GM19099 (cell line): ENCODE results near the gene RUSC1.

ENCODE experiments used
- POLR2A ChIP-seq: IDR thresholded peaks from 3 replicates; pipeline ENCODE4 v1.6.1; 2011; ENCODE audit warnings: low read depth; ENCODE audit not compliant: insufficient read length; ENCODE audit errors: extremely low read depth

The RUSC1 gene

DNA sequence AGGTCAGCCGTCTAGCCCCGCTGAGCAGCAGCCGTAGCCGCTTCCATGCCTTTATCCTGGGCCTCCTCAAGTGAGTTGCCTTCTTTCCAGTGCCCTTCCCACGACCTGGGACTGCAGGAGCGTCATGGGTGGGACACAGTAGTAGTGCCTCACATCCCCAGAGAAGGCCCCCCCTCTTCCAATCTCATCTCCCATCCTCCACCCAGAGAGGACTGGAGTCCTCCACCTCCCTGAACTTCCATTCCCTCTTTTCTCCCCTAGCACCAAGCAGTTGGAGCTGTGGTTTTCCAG lies 4.9 kb downstream of the RUSC1 start:
- TF ChIP-seq POLR2A: no peak

DNA sequence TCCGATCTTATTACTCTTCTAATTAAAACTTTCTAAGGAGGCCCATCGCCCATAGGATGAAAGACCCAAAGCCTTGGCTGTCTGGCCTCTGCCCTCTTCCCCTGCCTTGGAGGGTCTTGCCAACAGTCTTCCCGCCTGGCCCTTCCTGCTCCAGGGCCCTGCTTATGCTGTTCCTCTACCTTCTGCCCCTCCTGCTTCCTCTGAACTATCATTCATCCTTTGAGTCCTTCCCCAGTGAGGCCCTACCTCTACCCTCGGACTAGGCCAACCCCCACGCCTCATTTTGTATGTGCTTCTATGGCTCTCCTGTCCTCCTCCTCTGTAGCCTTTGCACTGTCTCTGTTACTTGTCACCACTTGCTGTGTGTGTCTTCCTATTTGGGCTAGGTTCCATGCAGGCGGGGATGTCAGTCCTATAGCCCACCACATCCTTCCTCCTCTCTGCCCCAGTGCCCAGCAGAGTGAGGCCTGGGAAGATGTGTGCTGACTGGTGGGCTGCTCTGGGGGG lies 5.4 kb downstream of the RUSC1 start:
- peak; percentile 21 for TF ChIP-seq POLR2A

DNA sequence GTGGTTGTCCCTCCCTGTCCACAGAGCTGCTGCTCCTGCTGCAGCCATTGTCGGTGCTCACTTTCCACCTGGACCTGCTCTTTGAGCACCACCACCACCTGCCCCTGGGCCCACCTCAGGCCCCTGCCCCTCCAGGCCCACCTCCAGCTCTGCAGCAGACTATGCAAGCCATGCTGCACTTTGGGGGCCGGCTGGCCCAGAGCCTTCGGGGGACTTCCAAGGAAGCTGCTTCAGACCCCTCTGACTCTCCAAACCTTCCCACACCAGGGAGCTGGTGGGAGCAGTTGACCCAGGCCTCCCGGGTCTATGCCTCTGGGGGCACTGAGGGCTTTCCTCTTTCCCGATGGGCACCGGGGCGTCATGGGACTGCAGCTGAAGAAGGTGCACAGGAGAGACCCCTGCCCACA lies 5.9 kb downstream of the RUSC1 start:
- no peak for TF ChIP-seq POLR2A

DNA sequence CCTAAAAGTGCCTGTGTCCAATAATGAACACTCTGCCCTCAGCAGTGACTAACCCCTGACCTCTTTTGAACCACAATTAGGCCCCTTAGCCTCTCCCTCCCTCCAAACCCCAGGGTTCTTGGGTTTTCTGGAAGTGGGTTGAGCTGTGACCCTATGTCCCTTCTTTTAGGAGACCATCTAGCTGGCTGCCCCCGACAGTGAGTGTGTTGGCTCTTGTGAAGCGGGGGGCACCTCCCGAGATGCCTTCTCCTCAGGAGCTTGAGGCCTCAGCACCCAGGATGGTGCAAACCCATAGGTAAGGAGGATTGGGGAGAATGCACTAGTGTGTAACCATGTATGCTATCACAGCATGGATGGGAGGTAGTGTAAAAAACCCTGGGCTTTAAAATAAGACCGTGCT lies 7.3 kb downstream of the RUSC1 start:
- TF ChIP-seq POLR2A: no peak

DNA sequence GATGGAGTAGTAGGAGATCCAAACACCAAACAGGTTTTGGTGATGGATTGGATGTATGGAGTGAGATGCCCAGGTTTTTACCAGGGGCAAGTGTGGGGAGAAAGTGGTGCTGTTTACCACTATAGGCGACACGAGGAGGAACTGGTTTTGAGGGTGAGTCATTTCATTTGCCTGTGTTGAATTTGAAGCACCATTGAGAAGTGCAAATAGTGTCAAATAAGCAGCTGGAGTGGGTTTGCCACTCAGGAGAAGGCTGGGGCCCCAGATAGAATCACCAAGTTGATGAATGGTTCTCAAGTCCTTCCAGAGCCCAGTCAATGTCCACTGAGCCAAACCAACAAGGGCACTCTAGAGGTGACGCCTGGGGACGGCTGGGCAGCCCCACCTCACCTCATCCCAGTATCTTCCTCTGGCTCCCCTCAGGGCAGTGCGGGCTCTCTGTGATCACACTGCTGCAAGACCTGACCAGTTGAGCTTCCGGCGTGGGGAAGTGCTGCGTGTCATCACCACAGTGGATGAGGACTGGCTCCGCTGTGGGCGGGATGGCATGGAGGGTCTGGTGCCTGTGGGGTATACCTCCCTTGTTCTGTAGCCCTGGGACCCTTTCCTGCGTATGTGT lies 9.4 kb downstream of the RUSC1 start:
- no peak for TF ChIP-seq POLR2A

DNA sequence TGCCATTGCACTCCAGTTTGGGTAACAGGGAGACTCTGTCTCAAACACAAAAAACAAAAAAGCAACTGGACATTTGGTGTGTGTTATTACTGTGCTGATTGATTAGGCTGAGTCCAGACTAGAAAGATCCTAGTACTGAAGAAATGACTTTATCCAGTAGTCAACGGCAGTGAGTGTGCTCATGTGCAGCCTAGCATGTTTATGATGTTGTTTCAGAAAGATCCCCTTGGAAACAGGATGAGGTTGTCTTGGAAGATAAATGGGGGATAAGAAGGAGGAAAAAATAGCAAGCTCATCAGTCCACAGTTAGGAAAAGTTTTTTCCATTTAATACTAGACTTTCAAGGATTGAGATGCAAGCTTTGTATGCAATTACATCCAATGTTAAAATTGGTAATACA lies 14.3 kb downstream of the RUSC1 start:
- TF ChIP-seq POLR2A: no peak

DNA sequence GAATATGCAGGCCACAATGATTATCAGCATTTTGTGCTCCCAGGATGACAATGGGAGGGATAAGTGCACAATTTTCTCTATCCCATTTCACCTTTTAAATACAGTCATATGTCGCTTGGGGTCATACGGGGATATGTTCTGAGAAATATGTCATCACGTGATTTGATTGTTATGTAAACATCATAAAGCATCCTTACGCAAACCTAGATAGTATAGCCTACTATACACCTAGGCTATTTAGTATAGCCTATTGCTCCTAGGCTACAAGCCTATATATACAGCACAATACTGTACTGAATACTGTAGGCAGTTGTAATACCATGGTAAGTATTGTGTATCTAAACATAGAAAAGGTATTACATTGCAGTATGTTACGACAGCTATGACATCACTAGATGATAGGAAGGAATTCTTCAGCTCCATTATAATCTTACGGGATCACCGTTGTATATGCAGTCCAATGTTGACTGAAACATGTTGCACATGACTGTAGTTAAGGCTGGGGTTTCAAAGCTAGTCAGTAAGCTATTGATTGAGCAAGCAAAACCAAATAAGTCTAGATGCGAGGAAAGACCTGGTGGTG lies 18.9 kb downstream of the RUSC1 start:
- TF ChIP-seq POLR2A: no peak

DNA sequence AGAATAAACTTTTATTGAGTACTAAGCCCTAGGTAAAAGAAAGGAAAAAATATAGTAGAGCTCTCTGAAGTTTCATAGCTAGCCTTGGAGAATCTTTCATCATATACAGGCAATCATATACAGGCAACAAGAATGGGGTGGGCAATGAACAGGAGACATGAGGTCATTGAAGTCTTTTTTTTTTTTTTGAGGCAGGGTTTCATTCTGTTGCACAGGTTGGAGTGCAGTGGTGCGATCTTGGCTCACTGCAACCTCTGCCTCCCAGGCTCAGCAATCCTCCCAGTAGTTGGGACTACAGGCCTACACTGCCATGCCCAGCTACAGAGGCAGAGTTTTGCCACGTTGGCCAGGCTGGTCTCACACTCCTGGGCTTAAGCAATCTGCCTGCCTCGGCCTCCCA lies 22.1 kb downstream of the RUSC1 start:
- no peak for TF ChIP-seq POLR2A

DNA sequence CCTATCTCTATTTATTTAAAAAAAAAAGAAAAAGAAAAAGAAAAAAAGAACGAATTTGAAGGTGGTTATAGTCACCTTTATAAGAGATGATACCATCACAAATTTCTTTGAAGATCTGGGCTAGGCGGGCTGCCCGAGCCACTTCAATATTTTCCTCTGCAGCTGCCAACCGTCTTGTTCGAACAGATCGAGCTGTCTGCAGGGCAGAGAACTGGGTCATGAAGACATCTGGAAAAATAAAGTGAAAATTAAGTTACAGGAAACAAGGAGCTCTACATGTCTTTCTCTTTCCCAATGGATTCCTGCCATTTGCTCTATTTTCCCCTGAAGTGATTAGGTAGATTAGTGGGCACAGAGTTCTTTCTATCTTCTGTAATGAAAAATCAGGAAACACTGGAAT lies 31.9 kb downstream of the RUSC1 start:
- no peak for TF ChIP-seq POLR2A

DNA sequence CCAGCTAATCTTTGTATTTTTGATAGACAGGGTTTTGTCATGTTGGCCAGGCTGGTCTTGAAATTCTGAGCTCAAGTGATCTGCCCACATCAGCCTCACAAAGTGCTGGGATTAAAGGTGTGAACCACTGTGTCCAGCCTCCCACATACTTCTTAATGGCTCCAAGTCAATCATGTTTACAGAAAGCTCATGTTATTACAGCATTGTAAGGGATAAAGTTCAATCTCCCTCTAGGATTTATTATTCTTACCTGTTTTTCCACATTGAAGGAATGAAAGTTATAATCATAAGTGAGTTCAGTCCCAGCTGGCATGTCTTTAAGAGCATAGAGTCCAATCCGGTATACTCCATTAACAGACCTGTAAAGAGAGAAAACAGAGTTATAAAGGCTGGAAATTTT lies 39.4 kb downstream of the RUSC1 start:
- TF ChIP-seq POLR2A: no peak

DNA sequence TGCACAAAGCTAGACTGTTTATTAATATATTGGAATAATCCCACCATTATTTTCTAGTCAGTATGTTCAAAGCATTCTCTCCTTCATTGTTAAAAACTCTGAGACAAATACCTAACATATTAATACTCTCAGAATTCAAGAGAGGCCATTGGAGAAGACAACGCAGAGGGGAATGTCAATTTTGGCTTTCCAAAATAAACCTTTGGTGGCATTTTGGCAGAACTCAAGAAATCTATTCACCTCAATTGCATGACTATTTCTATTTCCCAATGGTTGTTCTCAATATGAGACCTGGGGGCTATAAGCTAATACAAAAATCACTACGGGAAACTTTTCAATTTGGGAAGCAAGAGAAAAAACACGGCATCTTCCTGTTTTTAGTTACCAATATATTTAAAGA lies 58.5 kb downstream of the RUSC1 start:
- no peak for TF ChIP-seq POLR2A

DNA sequence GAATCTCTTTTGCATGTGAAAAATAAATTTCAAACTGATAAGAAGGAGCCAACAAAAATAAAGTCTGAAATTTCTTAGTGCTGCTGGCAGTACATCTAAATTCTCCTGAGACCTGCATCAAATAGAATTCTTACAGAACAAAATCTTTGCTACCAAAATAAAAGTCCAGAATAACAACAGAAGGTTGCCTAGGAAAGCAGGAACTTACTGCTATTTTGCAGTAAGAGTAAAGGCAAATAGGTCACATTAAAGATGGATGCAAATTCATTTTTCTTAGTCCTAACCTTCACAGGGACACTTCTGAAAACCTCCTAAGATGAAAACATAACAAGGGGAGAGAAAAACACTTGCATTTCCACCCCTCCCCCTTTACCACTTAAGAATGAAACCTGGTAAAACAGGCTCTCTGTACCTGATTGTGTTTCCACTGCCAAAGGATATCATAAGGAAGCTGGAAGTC lies 59.0 kb downstream of the RUSC1 start:
- no peak for TF ChIP-seq POLR2A
